Measurements from ENCODE around the gene CORO2A. TPM values are rescaled to one million over a fixed set of nuclear protein-coding genes. Genes with fewer than 3 reads are reported as not detected.

The CORO2A gene
- total RNA-seq, 1 experiment from 2014 or later = 2.0 TPM

- DNase-seq (ENCODE audit: low read depth) = no peak
- in situ Hi-C loops (cut with HindIII; ENCODE audit: low pct_unique_long_range_greater_than_20kb, low sequenced_read_pairs) = no loop called here
Measured at GRCh38 chr9:98201749-98202148, 9.3 kb upstream of the CORO2A start.

GRCh38 chr9:98201102-98201501 is 8.7 kb upstream of the CORO2A start:
- no peak for DNase-seq (ENCODE audit: low read depth)
- in situ Hi-C loops (cut with HindIII; ENCODE audit: low pct_unique_long_range_greater_than_20kb, low sequenced_read_pairs) = no loop called here

GRCh38 chr9:98199388-98200033 is 7.1 kb upstream of the CORO2A start:
- no peak for DNase-seq (ENCODE audit: low read depth)
- in situ Hi-C loops (cut with HindIII; ENCODE audit: low pct_unique_long_range_greater_than_20kb, low sequenced_read_pairs) = no loop called here

GRCh38 chr9:98195671-98196070 is 3.2 kb upstream of the CORO2A start:
- no peak for DNase-seq (ENCODE audit: low read depth)
- in situ Hi-C loops (cut with HindIII; ENCODE audit: low pct_unique_long_range_greater_than_20kb, low sequenced_read_pairs) = no loop called here

- DNase-seq (ENCODE audit: low read depth) = no peak
Measured at GRCh38 chr9:98193336-98193944, 1.0 kb upstream of the CORO2A start.

GRCh38 chr9:98191671-98192502 is 550 bp downstream of the CORO2A start:
- DNase-seq (ENCODE audit: low read depth) = peak; percentile 30
- in situ Hi-C loops (cut with HindIII; ENCODE audit: low pct_unique_long_range_greater_than_20kb, low sequenced_read_pairs) = no loop called here

More at GRCh38 chr9:98193336-98193944, 1.0 kb upstream of the CORO2A start:
- in situ Hi-C loops (cut with HindIII; ENCODE audit: low pct_unique_long_range_greater_than_20kb, low sequenced_read_pairs) = no loop called here

GRCh38 chr9:98191181-98191608 is 1.2 kb downstream of the CORO2A start:
- DNase-seq (ENCODE audit: low read depth) = no peak
- in situ Hi-C loops (cut with HindIII; ENCODE audit: low pct_unique_long_range_greater_than_20kb, low sequenced_read_pairs) = no loop called here

GRCh38 chr9:98190757-98191105 is 1.7 kb downstream of the CORO2A start:
- in situ Hi-C loops (cut with HindIII; ENCODE audit: low pct_unique_long_range_greater_than_20kb, low sequenced_read_pairs) = no loop called here
- no peak for DNase-seq (ENCODE audit: low read depth)

GRCh38 chr9:98189412-98189811 is 3.0 kb downstream of the CORO2A start:
- in situ Hi-C loops (cut with HindIII; ENCODE audit: low pct_unique_long_range_greater_than_20kb, low sequenced_read_pairs) = no loop called here
- DNase-seq (ENCODE audit: low read depth) = no peak

- DNase-seq (ENCODE audit: low read depth) = no peak
- in situ Hi-C loops (cut with HindIII; ENCODE audit: low pct_unique_long_range_greater_than_20kb, low sequenced_read_pairs) = no loop called here
Measured at GRCh38 chr9:98187926-98188325, 4.5 kb downstream of the CORO2A start.

GRCh38 chr9:98186236-98186635 is 6.2 kb downstream of the CORO2A start:
- DNase-seq (ENCODE audit: low read depth) = no peak
- in situ Hi-C loops (cut with HindIII; ENCODE audit: low pct_unique_long_range_greater_than_20kb, low sequenced_read_pairs) = no loop called here

GRCh38 chr9:98185611-98186171 is 6.7 kb downstream of the CORO2A start:
- no peak for DNase-seq (ENCODE audit: low read depth)
- in situ Hi-C loops (cut with HindIII; ENCODE audit: low pct_unique_long_range_greater_than_20kb, low sequenced_read_pairs) = no loop called here

GRCh38 chr9:98185021-98185567 is 7.3 kb downstream of the CORO2A start:
- in situ Hi-C loops (cut with HindIII; ENCODE audit: low pct_unique_long_range_greater_than_20kb, low sequenced_read_pairs) = no loop called here
- DNase-seq (ENCODE audit: low read depth) = no peak

- no peak for DNase-seq (ENCODE audit: low read depth)
- in situ Hi-C loops (cut with HindIII; ENCODE audit: low pct_unique_long_range_greater_than_20kb, low sequenced_read_pairs) = no loop called here
Measured at GRCh38 chr9:98184326-98184725, 8.1 kb downstream of the CORO2A start.

GRCh38 chr9:98182889-98183599 is 9.4 kb downstream of the CORO2A start:
- no peak for DNase-seq (ENCODE audit: low read depth)
- in situ Hi-C loops (cut with HindIII; ENCODE audit: low pct_unique_long_range_greater_than_20kb, low sequenced_read_pairs) = no loop called here

- in situ Hi-C loops (cut with HindIII; ENCODE audit: low pct_unique_long_range_greater_than_20kb, low sequenced_read_pairs) = no loop called here
- no peak for DNase-seq (ENCODE audit: low read depth)
Measured at GRCh38 chr9:98182069-98182820, 10.2 kb downstream of the CORO2A start.

GRCh38 chr9:98181746-98182068 is 10.7 kb downstream of the CORO2A start:
- no peak for DNase-seq (ENCODE audit: low read depth)
- in situ Hi-C loops (cut with HindIII; ENCODE audit: low pct_unique_long_range_greater_than_20kb, low sequenced_read_pairs) = no loop called here

- in situ Hi-C loops (cut with HindIII; ENCODE audit: low pct_unique_long_range_greater_than_20kb, low sequenced_read_pairs) = no loop called here
- no peak for DNase-seq (ENCODE audit: low read depth)
Measured at GRCh38 chr9:98180996-98181395, 11.4 kb downstream of the CORO2A start.
